ENCODE measurements around the gene GNA12. TPM values are rescaled to one million over a fixed set of nuclear protein-coding genes. Genes with fewer than 3 reads are reported as not detected.
A peak's percentile ranks its signal among the peaks of the same experiment; 100 is the strongest.

GNA12 gene
- total RNA-seq, 1 donor from 2014 or later: 67.2 TPM

DNA sequence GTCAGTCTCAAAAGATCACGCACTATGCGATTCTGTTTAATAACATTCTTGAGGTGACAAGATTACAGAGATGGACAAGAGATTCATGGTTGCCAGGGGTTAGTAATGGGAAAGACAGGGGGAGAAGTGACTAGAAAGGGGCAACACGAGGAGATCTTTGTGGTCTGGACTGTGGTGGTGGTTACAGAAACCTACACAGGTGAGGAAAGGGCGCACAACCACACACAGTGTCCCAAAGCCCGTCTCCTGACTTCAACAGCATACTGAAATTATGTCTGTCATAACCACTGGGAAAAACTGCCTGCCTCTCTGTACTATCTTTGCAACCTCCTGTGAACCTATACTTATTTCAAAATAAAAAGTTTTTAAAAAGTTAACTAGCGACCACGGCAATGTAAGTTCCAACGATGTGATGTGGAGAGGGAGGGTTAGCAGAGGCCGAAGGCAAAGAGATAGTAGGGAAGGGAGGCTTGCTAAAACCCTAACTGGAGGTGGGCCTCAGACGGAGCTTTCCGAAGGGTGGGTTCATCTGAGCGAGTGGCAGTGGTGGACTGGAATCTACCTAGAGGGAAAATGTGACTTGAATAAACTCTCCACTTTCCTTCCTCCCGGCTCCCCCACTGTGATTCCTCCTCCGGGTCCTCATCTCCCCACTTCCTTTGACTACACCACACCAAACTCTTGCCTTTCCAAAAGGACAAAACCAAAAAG is 43.7 kb downstream of the GNA12 start:
- peaks cover 48% of the 10 kb centered on the region for H3K4me1 Mint-ChIP-seq (ENCODE audit: low read depth, unreplicated experiment)

DNA sequence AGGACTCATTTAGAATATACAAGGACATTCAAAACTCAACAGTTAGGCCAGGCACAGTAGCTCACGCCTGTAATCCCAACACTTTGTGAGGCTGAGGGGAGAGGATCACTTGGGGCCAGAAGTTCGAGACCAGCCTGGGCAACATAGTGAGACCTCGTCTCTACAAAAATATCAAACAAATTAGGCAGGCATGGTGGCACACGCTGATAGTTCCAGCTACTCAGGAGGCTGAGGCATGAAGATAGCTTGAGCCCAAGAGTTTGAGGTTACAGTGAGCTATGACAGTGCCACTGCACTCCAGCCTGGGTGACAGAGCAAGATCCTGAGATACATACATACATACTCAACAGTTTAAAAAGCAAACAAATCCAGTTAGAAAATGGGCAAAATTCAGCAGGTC is 44.9 kb downstream of the GNA12 start:
- Histone ChIP-seq H3K36me3 (ENCODE audit: insufficient read depth, low read length) (peaks cover 3% of the 10 kb centered on the region), H4K20me1 (ENCODE audit: insufficient read depth, low read length) (peaks cover 80% of the 10 kb centered on the region), H3K4me1 (ENCODE audit: insufficient read depth, low read length) (peaks cover 33% of the 10 kb centered on the region), H3K4me3 (ENCODE audit: insufficient read depth, low read depth, low read length) (no peak overlapping the region), H3K4me2 (ENCODE audit: low read length) (no peak overlapping the region), H3K27me3 (ENCODE audit: insufficient read depth, low read length) (no peaks in the 10 kb centered on the region), H3K9ac (ENCODE audit: low read length) (no peak overlapping the region), H2AFZ (ENCODE audit: low read depth, low read length) (no peak overlapping the region), H3K27ac (ENCODE audit: low read depth, low read length) (no peak overlapping the region), H3K79me2 (ENCODE audit: insufficient read depth, low read length) (peaks cover 84% of the 10 kb centered on the region), H3K9me3 (ENCODE audit: insufficient read depth, low read depth, low read length) (no peaks in the 10 kb centered on the region)
- Mint-ChIP-seq H3K27ac (ENCODE audit: unreplicated experiment) (no peak overlapping the region), H3K4me1 (ENCODE audit: low read depth, unreplicated experiment) (peaks cover 48% of the 10 kb centered on the region), H3K4me3 (ENCODE audit: unreplicated experiment) (no peak overlapping the region), H3K36me3 (ENCODE audit: low read depth, unreplicated experiment) (peaks cover 8% of the 10 kb centered on the region), H3K27me3 (ENCODE audit: low read depth, unreplicated experiment) (no peaks in the 10 kb centered on the region), H3K9me3 (ENCODE audit: unreplicated experiment) (no peaks in the 10 kb centered on the region)
- DNase-seq (ENCODE audit: low read depth) (no peak), FAIRE-seq (no peak)
- TF ChIP-seq, protein P1, sequence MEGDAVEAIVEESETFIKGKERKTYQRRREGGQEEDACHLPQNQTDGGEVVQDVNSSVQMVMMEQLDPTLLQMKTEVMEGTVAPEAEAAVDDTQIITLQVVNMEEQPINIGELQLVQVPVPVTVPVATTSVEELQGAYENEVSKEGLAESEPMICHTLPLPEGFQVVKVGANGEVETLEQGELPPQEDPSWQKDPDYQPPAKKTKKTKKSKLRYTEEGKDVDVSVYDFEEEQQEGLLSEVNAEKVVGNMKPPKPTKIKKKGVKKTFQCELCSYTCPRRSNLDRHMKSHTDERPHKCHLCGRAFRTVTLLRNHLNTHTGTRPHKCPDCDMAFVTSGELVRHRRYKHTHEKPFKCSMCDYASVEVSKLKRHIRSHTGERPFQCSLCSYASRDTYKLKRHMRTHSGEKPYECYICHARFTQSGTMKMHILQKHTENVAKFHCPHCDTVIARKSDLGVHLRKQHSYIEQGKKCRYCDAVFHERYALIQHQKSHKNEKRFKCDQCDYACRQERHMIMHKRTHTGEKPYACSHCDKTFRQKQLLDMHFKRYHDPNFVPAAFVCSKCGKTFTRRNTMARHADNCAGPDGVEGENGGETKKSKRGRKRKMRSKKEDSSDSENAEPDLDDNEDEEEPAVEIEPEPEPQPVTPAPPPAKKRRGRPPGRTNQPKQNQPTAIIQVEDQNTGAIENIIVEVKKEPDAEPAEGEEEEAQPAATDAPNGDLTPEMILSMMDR (IDR thresholded peaks at IDR 0.05; ENCODE audit: insufficient read depth, low read depth, low read length): no peak
- TF ChIP-seq EZH2 (IDR thresholded peaks at IDR 0.05; ENCODE audit: insufficient read depth, low read length): no peak

More for the DNA sequence above, 43.7 kb downstream of the GNA12 start:
- no peak for TF ChIP-seq EZH2 (IDR thresholded peaks at IDR 0.05; ENCODE audit: insufficient read depth, low read length)
- TF ChIP-seq, protein P1 (IDR thresholded peaks at IDR 0.05; ENCODE audit: insufficient read depth, low read depth, low read length): no peak
- no peak overlapping the region for H3K4me3 ChIP-seq (ENCODE audit: insufficient read depth, low read depth, low read length)
- FAIRE-seq (no peak), DNase-seq (ENCODE audit: low read depth) (no peak)
- H3K4me1 ChIP-seq (ENCODE audit: insufficient read depth, low read length): peaks cover 33% of the 10 kb centered on the region
- Mint-ChIP-seq H3K27ac (ENCODE audit: unreplicated experiment) (no peak overlapping the region), H3K4me3 (ENCODE audit: unreplicated experiment) (no peak overlapping the region), H3K27me3 (ENCODE audit: low read depth, unreplicated experiment) (no peaks in the 10 kb centered on the region), H3K9me3 (ENCODE audit: unreplicated experiment) (no peaks in the 10 kb centered on the region), H3K36me3 (ENCODE audit: low read depth, unreplicated experiment) (no peaks in the 10 kb centered on the region)
- H3K27ac ChIP-seq (ENCODE audit: low read depth, low read length): no peak overlapping the region
- H3K79me2 ChIP-seq (ENCODE audit: insufficient read depth, low read length): peaks cover 90% of the 10 kb centered on the region
- no peaks in the 10 kb centered on the region for H3K27me3 ChIP-seq (ENCODE audit: insufficient read depth, low read length)
- peak overlapping the region; percentile 86 for H3K4me2 ChIP-seq (ENCODE audit: low read length)
- no peaks in the 10 kb centered on the region for H3K9me3 ChIP-seq (ENCODE audit: insufficient read depth, low read depth, low read length)
- H4K20me1 ChIP-seq (ENCODE audit: insufficient read depth, low read length): peaks cover 80% of the 10 kb centered on the region
- no peaks in the 10 kb centered on the region for H3K36me3 ChIP-seq (ENCODE audit: insufficient read depth, low read length)
- H3K9ac ChIP-seq (ENCODE audit: low read length): no peak overlapping the region
- H2AFZ ChIP-seq (ENCODE audit: low read depth, low read length): no peak overlapping the region

DNA sequence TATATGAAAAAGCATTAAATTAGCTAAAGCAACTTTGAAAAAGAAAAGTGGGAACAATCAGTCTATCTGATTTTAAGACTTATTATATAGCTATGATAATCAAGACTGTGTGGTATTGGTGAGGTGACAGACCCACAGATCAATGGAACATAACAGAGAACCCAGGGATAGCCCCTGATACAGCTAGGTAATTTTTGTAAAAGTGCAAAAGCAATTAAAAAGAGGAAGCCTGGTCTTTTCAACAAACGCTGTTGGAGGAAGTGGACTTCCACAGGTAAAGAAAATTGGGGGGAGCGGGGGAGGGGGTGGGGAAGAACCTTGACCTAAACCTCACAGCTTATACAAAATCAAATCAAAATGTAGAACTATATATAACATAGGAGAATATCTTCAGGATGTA is 45.4 kb downstream of the GNA12 start:
- H3K4me1 ChIP-seq (ENCODE audit: insufficient read depth, low read length): peaks cover 30% of the 10 kb centered on the region
- H3K9ac ChIP-seq (ENCODE audit: low read length): no peak overlapping the region
- Mint-ChIP-seq H3K9me3 (ENCODE audit: unreplicated experiment) (no peaks in the 10 kb centered on the region), H3K27ac (ENCODE audit: unreplicated experiment) (no peak overlapping the region), H3K4me1 (ENCODE audit: low read depth, unreplicated experiment) (peaks cover 44% of the 10 kb centered on the region), H3K4me3 (ENCODE audit: unreplicated experiment) (no peak overlapping the region), H3K27me3 (ENCODE audit: low read depth, unreplicated experiment) (no peaks in the 10 kb centered on the region), H3K36me3 (ENCODE audit: low read depth, unreplicated experiment) (peaks cover 14% of the 10 kb centered on the region)
- DNase-seq (ENCODE audit: low read depth) (no peak), FAIRE-seq (no peak)
- no peak overlapping the region for H2AFZ ChIP-seq (ENCODE audit: low read depth, low read length)
- H3K27me3 ChIP-seq (ENCODE audit: insufficient read depth, low read length): no peaks in the 10 kb centered on the region
- H3K27ac ChIP-seq (ENCODE audit: low read depth, low read length): no peak overlapping the region
- H3K79me2 ChIP-seq (ENCODE audit: insufficient read depth, low read length): peaks cover 79% of the 10 kb centered on the region
- no peak overlapping the region for H3K4me3 ChIP-seq (ENCODE audit: insufficient read depth, low read depth, low read length)
- TF ChIP-seq, protein P1 (IDR thresholded peaks at IDR 0.05; ENCODE audit: insufficient read depth, low read depth, low read length): no peak
- TF ChIP-seq EZH2 (IDR thresholded peaks at IDR 0.05; ENCODE audit: insufficient read depth, low read length): no peak
- H3K36me3 ChIP-seq (ENCODE audit: insufficient read depth, low read length): peaks cover 8% of the 10 kb centered on the region
- H3K4me2 ChIP-seq (ENCODE audit: low read length): no peak overlapping the region
- H3K9me3 ChIP-seq (ENCODE audit: insufficient read depth, low read depth, low read length): no peaks in the 10 kb centered on the region
- peaks cover 74% of the 10 kb centered on the region for H4K20me1 ChIP-seq (ENCODE audit: insufficient read depth, low read length)
